Ovary (tissue), 9 donors: ENCODE results near the gene PTTG1IP. TPM values are rescaled to one million over a fixed set of nuclear protein-coding genes. Genes with fewer than 3 reads are reported as not detected.

ENCODE experiments used
- DNase-seq, 5 donors: peaks; one replicate each; pipeline ENCODE4 v3.0.0-alpha.2; 2019 to 2020
- H3K27ac ChIP-seq, 2 donors: fragments of 200-600 bp; one replicate each; pipeline versions ENCODE4 v1.5.1 to v1.8.0; 2019 to 2022
- H3K27me3 ChIP-seq: fragments of 200-600 bp; one replicate; pipeline ENCODE4 v1.8.0; 2022
- H3K36me3 ChIP-seq: fragments of 200-600 bp; sonication (generic); one replicate; pipeline ENCODE4 v1.5.1; 2019
- H3K4me1 ChIP-seq: one replicate; pipeline ENCODE4 v1.8.1; 2013; ENCODE audit warnings: mild to moderate bottlenecking, moderate library complexity; ENCODE audit not compliant: insufficient read depth
- H3K4me3 ChIP-seq: fragments of 200-600 bp; sonication (generic); one replicate; pipeline ENCODE4 v1.5.1; 2017
- H3K9me3 ChIP-seq, 2 donors: fragments of 200-600 bp in 1 of 2; sonication (generic) in 1 of 2; one replicate each; pipeline versions ENCODE4 v1.5.1 to v1.8.1; 2013 to 2019; ENCODE audit warnings: mild to moderate bottlenecking in 1 of 2, moderate library complexity in 1 of 2
- EP300 ChIP-seq: sonication (generic); formaldehyde crosslinking; IDR thresholded peaks from one replicate; pipeline ENCODE4 v1.6.1; 2017; ENCODE audit warnings: antibody characterized with exemption
- POLR2A ChIP-seq: fragments of 450-650 bp; IDR thresholded peaks from one replicate; pipeline ENCODE4 v1.6.1; 2017; ENCODE audit warnings: antibody characterized with exemption, mild to moderate bottlenecking, moderate library complexity
- WGBS, 3 donors: extraction: QIAGEN DNeasy Blood & Tissue Kit in 1 of 3; methylation state at CpG; one replicate each; pipeline versions ENCODE4 v1.1.5 to v1.1.7; 2013 to 2017; 5-methylcytosine and 5-hydroxymethylcytosine counted together
- intact Hi-C, 4 donors: fragments of 100-400 bp; cut with DNase I; formaldehyde crosslinking; loops; one replicate each; pipeline versions ENCODE4 v1.11.0 to v1.15.1; 2022 to 2023
- polyA plus RNA-seq, 2 donors: library from polyadenylated mRNA; stranded (reverse); fragments of 200-250 nt in 1 of 2; fragments of 350-450 nt in 1 of 2; fragmentation: Illumina TruSeq in 1 of 2; extraction: RNeasy Lipid Tissue Mini Kit (QIAGEN cat#74804) in 1 of 2; gene quantifications; one replicate each; pipeline ENCODE4 v1.2.3, GENCODE V29; 2013 to 2014
- total RNA-seq, 7 donors: library from RNA; depleted of rRNA in 2 of 7; stranded (reverse); fragments of >200 nt in 2 of 7; fragmentation: NEBNext Ultra II Directional in 3 of 7; extraction: Animal tissue kit (Norgen Biotek cat#: 25700) in 3 of 7; gene quantifications; one replicate each; pipeline versions ENCODE4 v1.1.0 to v1.2.4, GENCODE V29; 2016 to 2023
- TF ChIP-seq, protein P1 (sequence below), 3 donors: fragments of 450-650 bp in 2 of 3; fragments of 200-600 bp in 1 of 3; IDR thresholded peaks; one replicate each; pipeline versions ENCODE4 v1.5.1 to v1.8.0; 2016 to 2022; ENCODE audit warnings: antibody characterized with exemption in 3 of 3, mild to moderate bottlenecking in 1 of 3
- donor health status: DM: no; HTN: no; CAD: no; lungs with moderate emphysema.
- donor health status: DM: no; HTN: no; CAD: no.
- donor health status: Bipolar disorder and iron deficiency.
- donor health status: DM: yes; HTN: yes; CAD: no.
- donor health status: DM: no; HTN: no; CAD: no.
- donor health status: DM: yes; HTN: yes; CAD: no.

The PTTG1IP gene
- total and polyA plus RNA-seq, 9 donors = 133 to 420 (median 144) TPM

DNA sequence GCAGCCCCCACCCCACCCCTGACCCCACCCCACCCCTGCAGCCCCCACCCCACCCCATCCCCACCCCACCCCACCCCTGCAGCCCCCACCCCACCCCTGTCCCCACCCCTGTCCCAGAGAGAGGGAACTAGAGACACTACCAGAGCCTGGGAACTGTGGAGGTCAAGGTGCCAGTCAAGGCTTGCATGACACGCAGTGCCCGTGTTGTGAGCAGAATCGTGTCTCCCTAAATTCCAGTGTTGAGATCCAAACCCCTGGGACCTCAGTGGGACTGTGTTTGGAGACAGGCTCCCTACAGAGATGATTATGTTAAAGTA is 37.2 kb downstream of the PTTG1IP start:
- intact Hi-C loops = no loop called here
- WGBS, 3 donors = 11 to 40% (median 22%) methylated on average over 1 to 3 of the region's 3 CpGs
- Histone ChIP-seq H3K9me3 (no peaks in the 10 kb centered on the region), H3K4me3 (no peak overlapping the region), H3K4me1 (no peaks in the 10 kb centered on the region), H3K36me3 (no peaks in the 10 kb centered on the region), H3K27me3 (no peaks in the 10 kb centered on the region), H3K27ac (no peak overlapping the region)
- no peak for TF ChIP-seq POLR2A
- TF ChIP-seq EP300 = no peak
- TF ChIP-seq, protein P1, sequence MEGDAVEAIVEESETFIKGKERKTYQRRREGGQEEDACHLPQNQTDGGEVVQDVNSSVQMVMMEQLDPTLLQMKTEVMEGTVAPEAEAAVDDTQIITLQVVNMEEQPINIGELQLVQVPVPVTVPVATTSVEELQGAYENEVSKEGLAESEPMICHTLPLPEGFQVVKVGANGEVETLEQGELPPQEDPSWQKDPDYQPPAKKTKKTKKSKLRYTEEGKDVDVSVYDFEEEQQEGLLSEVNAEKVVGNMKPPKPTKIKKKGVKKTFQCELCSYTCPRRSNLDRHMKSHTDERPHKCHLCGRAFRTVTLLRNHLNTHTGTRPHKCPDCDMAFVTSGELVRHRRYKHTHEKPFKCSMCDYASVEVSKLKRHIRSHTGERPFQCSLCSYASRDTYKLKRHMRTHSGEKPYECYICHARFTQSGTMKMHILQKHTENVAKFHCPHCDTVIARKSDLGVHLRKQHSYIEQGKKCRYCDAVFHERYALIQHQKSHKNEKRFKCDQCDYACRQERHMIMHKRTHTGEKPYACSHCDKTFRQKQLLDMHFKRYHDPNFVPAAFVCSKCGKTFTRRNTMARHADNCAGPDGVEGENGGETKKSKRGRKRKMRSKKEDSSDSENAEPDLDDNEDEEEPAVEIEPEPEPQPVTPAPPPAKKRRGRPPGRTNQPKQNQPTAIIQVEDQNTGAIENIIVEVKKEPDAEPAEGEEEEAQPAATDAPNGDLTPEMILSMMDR (IDR thresholded peaks at IDR 0.05) = no peak
- no peak for DNase-seq

DNA sequence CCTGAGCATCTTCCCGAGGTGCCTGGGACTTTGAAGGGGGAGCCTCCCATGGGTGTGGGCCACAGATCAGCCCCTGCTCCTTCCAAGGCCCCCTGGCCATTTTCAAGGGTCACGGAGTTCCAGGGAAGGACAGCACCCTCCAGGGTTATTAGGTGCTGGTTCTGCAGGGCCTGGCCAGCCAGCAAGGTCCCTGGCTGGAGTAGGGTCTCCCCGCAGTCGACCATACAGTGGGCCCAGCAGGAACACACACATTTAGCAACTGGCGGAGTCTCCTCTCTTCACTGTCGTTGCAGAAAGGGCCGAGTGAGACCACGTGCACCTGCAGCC is 37.9 kb downstream of the PTTG1IP start:
- H3K27ac ChIP-seq = no peak overlapping the region
- no peaks in the 10 kb centered on the region for H3K36me3 ChIP-seq
- H3K9me3 ChIP-seq = no peaks in the 10 kb centered on the region
- TF ChIP-seq, protein P1 (IDR thresholded peaks at IDR 0.05) = no peak
- TF ChIP-seq EP300 = no peak
- TF ChIP-seq POLR2A = no peak
- intact Hi-C loops = no loop called here
- DNase-seq = peak in 2 of 5 donors; percentile 6 to 7
- H3K4me3 ChIP-seq = no peak overlapping the region
- no peaks in the 10 kb centered on the region for H3K4me1 ChIP-seq
- 55 to 69% (median 63%) methylated on average over 8 of the region's 8 CpGs for WGBS, 3 donors
- no peaks in the 10 kb centered on the region for H3K27me3 ChIP-seq

DNA sequence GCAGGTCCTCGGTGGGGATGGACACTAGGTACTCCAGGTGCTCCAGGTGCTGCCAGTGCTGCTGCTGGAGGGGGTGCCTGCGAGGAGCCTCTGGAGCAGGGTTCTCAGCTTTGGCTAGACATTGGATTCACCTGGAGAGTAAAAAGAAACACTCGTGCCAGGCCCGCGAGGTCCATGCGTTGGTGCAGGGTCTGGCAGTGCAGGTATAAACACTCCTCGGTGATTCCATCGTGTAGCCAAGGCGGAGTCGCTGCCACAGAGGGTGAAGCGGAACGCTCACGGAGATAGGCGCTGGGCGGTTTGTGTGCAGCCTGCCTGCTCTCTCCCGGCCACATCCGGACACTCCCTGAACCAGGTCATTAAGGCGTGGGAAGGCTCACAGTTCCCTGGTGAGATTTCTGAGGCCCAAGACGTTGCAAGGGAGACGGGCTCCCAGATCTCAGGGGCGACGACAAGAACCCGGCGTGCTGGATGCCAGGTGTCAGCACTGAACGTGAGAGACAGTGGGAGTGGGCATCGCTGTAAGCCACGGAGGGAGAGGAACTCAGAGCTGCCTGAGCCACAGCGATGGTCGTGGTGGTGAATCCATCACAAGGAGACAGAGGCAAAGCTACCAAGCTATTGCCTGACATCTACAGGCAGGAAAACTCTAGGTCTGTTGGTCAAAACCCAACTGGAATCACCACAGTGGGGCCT is 38.4 kb downstream of the PTTG1IP start:
- Histone ChIP-seq H3K4me1 (no peaks in the 10 kb centered on the region), H3K27ac (no peak overlapping the region), H3K27me3 (no peaks in the 10 kb centered on the region), H3K4me3 (no peak overlapping the region), H3K9me3 (no peaks in the 10 kb centered on the region), H3K36me3 (no peaks in the 10 kb centered on the region)
- TF ChIP-seq POLR2A = no peak
- TF ChIP-seq, protein P1 (IDR thresholded peaks at IDR 0.05) = no peak
- TF ChIP-seq EP300 = no peak
- peak in 2 of 5 donors; percentile 7 to 9 for DNase-seq
- 74 to 85% (median 81%) methylated on average over 29 of the region's 29 CpGs for WGBS, 3 donors
- intact Hi-C loops = no loop called here

DNA sequence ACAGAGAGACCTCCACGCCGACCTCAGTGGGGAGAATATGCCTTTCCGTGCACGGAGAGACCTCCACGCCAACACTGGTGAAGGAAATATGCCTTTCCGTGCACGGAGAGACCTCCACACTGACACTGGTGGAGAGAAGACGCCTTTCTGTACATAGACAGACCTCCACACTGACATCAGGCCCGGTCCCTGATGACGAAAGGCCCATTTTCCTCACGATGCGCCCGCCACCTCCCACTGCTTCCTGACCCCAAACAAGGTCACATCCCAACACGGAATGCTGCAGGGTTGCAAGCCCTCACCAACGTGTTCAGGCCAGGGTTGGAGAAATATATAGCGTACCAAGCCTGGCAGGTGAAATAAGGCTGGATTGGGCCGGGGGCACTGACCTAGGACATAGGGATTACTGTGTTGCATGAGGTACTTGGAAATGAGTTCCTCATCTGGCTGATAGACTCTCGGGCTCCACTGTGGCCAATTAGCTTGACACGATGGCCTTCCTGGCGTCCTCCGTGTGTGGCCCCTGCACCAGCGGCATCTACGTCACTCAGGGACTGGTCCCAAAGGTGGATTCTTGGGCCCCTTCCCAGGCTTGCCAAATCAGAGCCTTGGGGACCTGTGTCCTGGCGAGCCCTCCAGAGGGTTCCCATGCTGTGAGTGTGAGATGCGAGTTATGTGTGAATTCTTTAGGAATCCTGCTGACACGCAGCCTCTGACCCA is 39.1 kb downstream of the PTTG1IP start:
- no peak overlapping the region for H3K4me3 ChIP-seq
- TF ChIP-seq, protein P1 (IDR thresholded peaks at IDR 0.05) = no peak
- H3K36me3 ChIP-seq = no peaks in the 10 kb centered on the region
- WGBS, 3 donors = 77 to 81% (median 81%) methylated on average over 26 of the region's 26 CpGs
- H3K9me3 ChIP-seq = no peaks in the 10 kb centered on the region
- no peaks in the 10 kb centered on the region for H3K27me3 ChIP-seq
- no peaks in the 10 kb centered on the region for H3K4me1 ChIP-seq
- peak in 1 of 5 donors; percentile 7 for DNase-seq
- H3K27ac ChIP-seq = no peak overlapping the region
- intact Hi-C loops = no loop called here
